ENCODE results near the gene LY9. TPM values are rescaled to one million over a fixed set of nuclear protein-coding genes. Genes with fewer than 3 reads are reported as not detected.
"Not testable (repeated sequence)": the region's sequence is repeated elsewhere in the genome, so short reads cannot be mapped to it uniquely, and the experiment has no call there.

The LY9 gene
- total RNA-seq, 4 donors from 2014 or later: 0.22 to 3.0 (median 1.9) TPM; not detected in 1

DNA sequence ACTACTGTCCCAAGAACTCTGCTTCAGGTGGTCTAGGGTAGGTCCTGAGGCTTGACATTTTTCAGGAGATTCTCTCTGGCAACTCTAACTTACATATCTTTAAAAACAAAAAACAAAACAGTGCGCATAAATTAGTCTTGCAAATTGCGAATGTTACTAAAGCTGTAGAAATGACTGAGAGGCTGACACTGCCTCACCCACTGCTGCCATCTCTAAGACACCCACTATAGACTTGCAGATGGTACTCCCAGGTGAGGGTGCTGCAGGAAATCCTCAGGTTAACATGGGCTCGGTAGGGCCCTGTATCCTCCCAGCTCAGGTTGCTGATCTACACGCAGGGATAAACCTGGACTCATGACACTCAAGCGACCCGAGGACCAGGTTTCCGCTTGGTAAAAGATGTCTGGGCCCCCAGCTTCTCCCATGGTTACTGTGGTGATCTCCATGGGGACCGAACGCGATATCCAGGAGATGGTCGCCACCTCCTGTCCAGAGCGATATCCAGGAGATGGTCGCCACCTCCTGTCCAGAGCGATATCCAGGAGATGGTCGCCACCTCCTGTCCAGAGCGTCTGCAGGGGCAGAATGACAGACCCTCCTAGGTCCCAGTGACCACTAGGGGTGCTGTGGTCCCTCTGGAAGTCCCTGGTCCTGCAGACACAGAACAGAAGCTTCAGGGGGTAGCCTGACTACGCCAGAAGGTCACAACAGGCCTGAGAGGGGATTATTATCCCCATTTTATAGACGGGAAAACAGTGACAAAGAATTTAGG is 16.2 kb upstream of the LY9 start:
- Histone ChIP-seq H3K4me3 (no peak overlapping the region), H3K9me3 (no peaks in the 10 kb centered on the region), H3K36me3 (no peaks in the 10 kb centered on the region), H3K27me3 (no peaks in the 10 kb centered on the region), H3K4me1 (peaks cover 0 to 4% (median 0%) of the 10 kb centered on the region in 4 donors), H3K27ac (no peak overlapping the region)
- TF ChIP-seq, protein P1, sequence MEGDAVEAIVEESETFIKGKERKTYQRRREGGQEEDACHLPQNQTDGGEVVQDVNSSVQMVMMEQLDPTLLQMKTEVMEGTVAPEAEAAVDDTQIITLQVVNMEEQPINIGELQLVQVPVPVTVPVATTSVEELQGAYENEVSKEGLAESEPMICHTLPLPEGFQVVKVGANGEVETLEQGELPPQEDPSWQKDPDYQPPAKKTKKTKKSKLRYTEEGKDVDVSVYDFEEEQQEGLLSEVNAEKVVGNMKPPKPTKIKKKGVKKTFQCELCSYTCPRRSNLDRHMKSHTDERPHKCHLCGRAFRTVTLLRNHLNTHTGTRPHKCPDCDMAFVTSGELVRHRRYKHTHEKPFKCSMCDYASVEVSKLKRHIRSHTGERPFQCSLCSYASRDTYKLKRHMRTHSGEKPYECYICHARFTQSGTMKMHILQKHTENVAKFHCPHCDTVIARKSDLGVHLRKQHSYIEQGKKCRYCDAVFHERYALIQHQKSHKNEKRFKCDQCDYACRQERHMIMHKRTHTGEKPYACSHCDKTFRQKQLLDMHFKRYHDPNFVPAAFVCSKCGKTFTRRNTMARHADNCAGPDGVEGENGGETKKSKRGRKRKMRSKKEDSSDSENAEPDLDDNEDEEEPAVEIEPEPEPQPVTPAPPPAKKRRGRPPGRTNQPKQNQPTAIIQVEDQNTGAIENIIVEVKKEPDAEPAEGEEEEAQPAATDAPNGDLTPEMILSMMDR (IDR thresholded peaks at IDR 0.05): peak in 2 of 5 experiments; percentile 7 to 20
- no peak for TF ChIP-seq EP300 (IDR thresholded peaks at IDR 0.05)
- no peak for TF ChIP-seq POLR2A (IDR thresholded peaks at IDR 0.05)
- WGBS, 2 donors: 89 to 92% methylated on average over 9 to 18 of the region's 18 CpGs
- DNase-seq (ENCODE audit: low spot score in 2 of 2): no peak

DNA sequence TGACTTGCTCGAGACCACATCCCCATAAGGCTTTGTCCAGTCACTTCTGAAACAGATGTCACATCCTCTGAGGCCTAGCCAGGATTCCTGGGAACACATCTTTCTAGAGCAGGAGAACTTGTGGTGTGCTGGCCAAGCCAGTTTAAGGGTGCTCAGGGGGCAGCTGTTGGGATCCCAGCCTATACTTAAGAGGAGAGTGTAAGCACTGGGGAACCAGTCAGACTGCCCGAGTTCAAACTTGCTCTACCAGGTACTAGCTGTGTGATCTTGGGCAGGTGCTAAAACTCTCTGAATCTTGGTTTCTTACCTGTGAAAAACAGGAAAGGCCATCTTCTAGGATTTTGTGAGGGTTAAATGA is 15.6 kb upstream of the LY9 start:
- DNase-seq (ENCODE audit: low spot score in 2 of 2): no peak
- Histone ChIP-seq H3K9me3 (no peaks in the 10 kb centered on the region), H3K27me3 (no peaks in the 10 kb centered on the region), H3K4me1 (peaks cover 0 to 4% (median 0%) of the 10 kb centered on the region in 4 donors), H3K36me3 (no peaks in the 10 kb centered on the region), H3K4me3 (no peak overlapping the region), H3K27ac (no peak overlapping the region)
- WGBS, 2 donors: 87 to 96% methylated on average over 2 of the region's 2 CpGs
- TF ChIP-seq POLR2A (IDR thresholded peaks at IDR 0.05) (no peak), EP300 (IDR thresholded peaks at IDR 0.05) (no peak)
- TF ChIP-seq, protein P1 (IDR thresholded peaks at IDR 0.05): no peak

DNA sequence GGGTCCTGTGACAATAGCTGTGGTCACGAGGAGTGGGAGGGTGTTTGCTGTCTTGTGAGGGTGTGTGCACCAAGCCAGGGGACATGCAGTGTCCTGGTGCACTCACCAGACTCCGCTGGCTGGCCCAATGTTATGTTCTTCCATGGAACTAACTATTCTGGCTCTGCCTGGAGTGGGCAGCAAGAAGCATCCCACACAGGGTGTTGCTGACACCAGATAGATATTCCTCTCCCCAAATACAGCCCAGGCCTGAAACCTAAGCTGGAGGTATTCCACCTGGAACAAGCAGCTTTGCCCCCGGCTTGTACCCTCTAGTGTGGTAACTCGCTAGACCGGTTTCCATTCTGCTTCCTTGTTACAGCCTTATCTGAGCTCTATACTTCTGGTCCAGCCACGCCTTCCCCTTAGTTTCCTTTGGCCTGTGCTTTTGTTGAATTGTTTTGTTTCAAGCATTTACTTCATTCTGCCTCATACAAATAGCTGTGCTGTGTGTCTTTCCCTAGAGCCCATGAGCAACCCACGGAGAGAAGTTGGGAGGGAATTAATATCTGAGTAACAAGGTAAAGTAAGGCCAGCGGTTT is 14.7 kb upstream of the LY9 start:
- H3K4me3 ChIP-seq: no peak overlapping the region
- H3K27ac ChIP-seq: peak overlapping the region in 1 of 4 donors; percentile 51

DNA sequence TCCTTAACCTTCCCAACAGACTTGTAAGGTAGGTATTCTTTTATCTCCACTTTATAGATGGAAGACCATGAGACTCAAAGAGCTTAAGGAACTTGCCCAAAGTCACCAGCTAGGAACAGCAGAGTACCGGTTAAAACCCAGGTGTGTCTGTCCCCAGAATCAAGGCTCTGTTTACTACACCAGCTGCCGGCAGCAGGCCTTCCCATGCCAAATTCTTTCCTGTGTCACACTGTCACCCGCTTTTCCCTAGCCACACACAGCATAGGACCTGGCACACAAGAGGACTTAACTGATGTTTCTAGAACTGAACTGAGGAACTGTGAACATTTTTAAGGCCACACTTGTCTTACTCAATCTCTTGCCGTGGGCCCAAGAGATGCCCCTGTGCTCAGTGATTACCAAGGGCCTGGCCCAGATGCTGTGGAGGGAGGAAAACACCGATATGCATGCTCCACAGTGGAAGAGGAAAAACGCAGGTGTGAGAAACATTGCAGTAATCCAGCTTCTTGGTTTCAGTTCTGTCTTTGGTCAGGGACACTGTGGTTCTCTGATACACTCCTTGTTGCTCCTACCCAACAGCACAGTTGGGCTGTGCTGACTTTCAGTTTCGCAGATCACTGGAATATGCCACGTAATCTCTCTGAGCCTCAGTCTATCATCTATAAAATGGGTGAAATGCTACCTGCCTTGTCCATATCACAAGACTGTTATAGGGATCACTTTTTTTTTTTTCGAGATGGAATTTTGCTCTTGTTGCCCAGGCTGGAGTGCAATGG is 13.9 kb upstream of the LY9 start:
- no peaks in the 10 kb centered on the region for H3K36me3 ChIP-seq
- no peaks in the 10 kb centered on the region for H3K9me3 ChIP-seq
- no peak overlapping the region for H3K4me3 ChIP-seq
- no peaks in the 10 kb centered on the region for H3K27me3 ChIP-seq
- H3K4me1 ChIP-seq: peaks cover 0 to 4% (median 0%) of the 10 kb centered on the region in 4 donors
- DNase-seq (ENCODE audit: low spot score in 2 of 2): no peak
- peak overlapping the region in 1 of 4 donors; percentile 51 for H3K27ac ChIP-seq
- TF ChIP-seq POLR2A (IDR thresholded peaks at IDR 0.05) (no peak), EP300 (IDR thresholded peaks at IDR 0.05) (no peak)
- TF ChIP-seq, protein P1 (IDR thresholded peaks at IDR 0.05): no peak
- 84 to 86% methylated on average over 9 of the region's 9 CpGs for WGBS, 2 donors

More for the DNA sequence above, 14.7 kb upstream of the LY9 start:
- no peaks in the 10 kb centered on the region for H3K9me3 ChIP-seq
- WGBS, 2 donors: 73 to 74% methylated on average over 7 to 8 of the region's 8 CpGs
- peaks cover 0 to 4% (median 0%) of the 10 kb centered on the region in 4 donors for H3K4me1 ChIP-seq
- H3K27me3 ChIP-seq: no peaks in the 10 kb centered on the region
- no peaks in the 10 kb centered on the region for H3K36me3 ChIP-seq
- no peak for DNase-seq (ENCODE audit: low spot score in 2 of 2)
- no peak for TF ChIP-seq EP300 (IDR thresholded peaks at IDR 0.05)

DNA sequence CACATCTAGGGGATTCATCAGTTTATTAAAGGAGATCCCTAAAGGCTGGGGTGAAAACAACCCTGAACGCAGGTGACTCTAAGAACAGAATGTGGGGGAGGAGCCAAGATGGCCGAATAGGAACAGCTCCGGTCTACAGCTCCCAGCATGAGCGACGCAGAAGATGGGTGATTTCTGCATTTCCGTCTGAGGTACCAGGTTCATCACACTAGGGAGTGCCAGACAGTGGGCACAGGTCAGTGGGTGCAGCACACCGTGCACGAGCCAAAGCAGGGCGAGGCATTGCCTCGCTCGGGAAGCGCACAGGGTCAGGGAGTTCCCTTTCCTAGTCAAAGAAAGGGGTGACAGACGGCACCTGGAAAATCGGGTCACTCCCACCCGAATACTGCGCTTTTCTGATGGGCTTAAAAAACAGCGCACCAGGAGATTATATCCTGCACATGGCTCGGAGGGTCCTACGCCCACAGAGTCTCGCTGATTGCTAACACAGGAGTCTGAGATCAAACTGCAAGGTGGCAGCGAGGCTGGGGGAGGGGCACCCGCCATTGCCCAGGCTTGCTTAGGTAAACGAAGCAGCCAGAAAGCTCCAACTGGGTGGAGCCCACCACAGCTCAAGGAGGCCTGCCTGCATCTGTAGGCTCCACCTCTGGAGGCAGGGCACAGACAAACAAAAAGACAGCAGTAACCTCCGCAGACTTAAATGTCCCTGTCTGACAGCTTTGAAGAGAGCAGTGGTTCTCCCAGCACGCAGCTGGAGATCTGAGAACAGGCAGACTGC is 12.8 kb upstream of the LY9 start:
- H3K36me3 ChIP-seq; DNase-seq (ENCODE audit: low spot score in 2 of 2); H3K27me3 ChIP-seq; H3K9me3 ChIP-seq; H3K4me3 ChIP-seq; H3K27ac ChIP-seq; H3K4me1 ChIP-seq: not testable (repeated sequence)
- 88 to 91% methylated on average over 24 of the region's 25 CpGs for WGBS, 2 donors

All from tibial nerve (tissue), 4 donors.